ENCODE measurements around the gene SLC7A6OS.

SLC7A6OS gene

GRCh38 chr16:68319185-68319908 lies 8.6 kb upstream of the SLC7A6OS start:
- H3K4me3 ChIP-seq (ENCODE audit: low read length), result no peak overlapping the region
- DNase-seq (ENCODE audit: low read depth), result no peak
- no peak for TF ChIP-seq CTCF (conservative IDR thresholded peaks at IDR 0.05; ENCODE audit: low read length)

GRCh38 chr16:68313116-68313515 lies 2.4 kb upstream of the SLC7A6OS start:
- H3K4me3 ChIP-seq (ENCODE audit: low read length), result no peak overlapping the region
- no peak for TF ChIP-seq CTCF (conservative IDR thresholded peaks at IDR 0.05; ENCODE audit: low read length)
- no peak for DNase-seq (ENCODE audit: low read depth)

- peak overlapping the region; percentile 99 for H3K4me3 ChIP-seq (ENCODE audit: low read length)
- DNase-seq (ENCODE audit: low read depth), result peak; percentile 11
- no peak for TF ChIP-seq CTCF (conservative IDR thresholded peaks at IDR 0.05; ENCODE audit: low read length)
Measured at GRCh38 chr16:68310437-68310773, 341 bp downstream of the SLC7A6OS start.

- TF ChIP-seq CTCF (conservative IDR thresholded peaks at IDR 0.05; ENCODE audit: low read length), result no peak
- H3K4me3 ChIP-seq (ENCODE audit: low read length), result peak overlapping the region; percentile 99
- DNase-seq (ENCODE audit: low read depth), result no peak
Measured at GRCh38 chr16:68309799-68310198, 947 bp downstream of the SLC7A6OS start.

GRCh38 chr16:68306633-68307032 lies 4.1 kb downstream of the SLC7A6OS start:
- no peak for DNase-seq (ENCODE audit: low read depth)
- no peak for TF ChIP-seq CTCF (conservative IDR thresholded peaks at IDR 0.05; ENCODE audit: low read length)
- H3K4me3 ChIP-seq (ENCODE audit: low read length), result no peak overlapping the region

GRCh38 chr16:68300734-68301459 lies 9.8 kb downstream of the SLC7A6OS start:
- TF ChIP-seq CTCF (conservative IDR thresholded peaks at IDR 0.05; ENCODE audit: low read length), result no peak
- peak; percentile 28 for DNase-seq (ENCODE audit: low read depth)
- H3K4me3 ChIP-seq (ENCODE audit: low read length), result no peak overlapping the region
